NCI-H1436 (cell line): ENCODE results near the gene DCTN2.
"Not testable (repeated sequence)": the region's sequence is repeated elsewhere in the genome, so short reads cannot be mapped to it uniquely, and the experiment has no call there.

Source experiments
- DNase-seq: peaks from one replicate; lab custom pipeline; 2025; lab: John Stamatoyannopoulos, UW

DCTN2 gene

DNA sequence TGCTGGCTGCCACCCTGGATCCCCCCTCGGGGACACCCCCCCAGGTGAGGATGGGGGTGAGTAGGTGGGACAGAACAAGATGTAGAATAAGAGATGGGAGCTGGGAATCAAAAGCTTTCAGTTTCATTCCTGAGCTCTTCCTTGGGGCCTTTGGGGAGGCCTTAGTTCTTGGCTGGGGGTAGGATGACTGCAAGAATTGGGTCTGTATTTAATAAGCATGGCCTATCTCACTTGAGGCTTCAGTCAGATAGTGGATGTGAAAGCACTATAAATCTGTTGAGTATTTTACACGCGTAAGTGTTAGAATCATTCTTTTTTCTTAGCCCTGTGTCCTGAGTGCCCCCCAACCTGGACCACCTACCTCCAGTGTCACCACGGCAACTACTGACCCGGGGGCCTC, 19.8 kb downstream of the DCTN2 start:
- DNase-seq, result no peak

DNA sequence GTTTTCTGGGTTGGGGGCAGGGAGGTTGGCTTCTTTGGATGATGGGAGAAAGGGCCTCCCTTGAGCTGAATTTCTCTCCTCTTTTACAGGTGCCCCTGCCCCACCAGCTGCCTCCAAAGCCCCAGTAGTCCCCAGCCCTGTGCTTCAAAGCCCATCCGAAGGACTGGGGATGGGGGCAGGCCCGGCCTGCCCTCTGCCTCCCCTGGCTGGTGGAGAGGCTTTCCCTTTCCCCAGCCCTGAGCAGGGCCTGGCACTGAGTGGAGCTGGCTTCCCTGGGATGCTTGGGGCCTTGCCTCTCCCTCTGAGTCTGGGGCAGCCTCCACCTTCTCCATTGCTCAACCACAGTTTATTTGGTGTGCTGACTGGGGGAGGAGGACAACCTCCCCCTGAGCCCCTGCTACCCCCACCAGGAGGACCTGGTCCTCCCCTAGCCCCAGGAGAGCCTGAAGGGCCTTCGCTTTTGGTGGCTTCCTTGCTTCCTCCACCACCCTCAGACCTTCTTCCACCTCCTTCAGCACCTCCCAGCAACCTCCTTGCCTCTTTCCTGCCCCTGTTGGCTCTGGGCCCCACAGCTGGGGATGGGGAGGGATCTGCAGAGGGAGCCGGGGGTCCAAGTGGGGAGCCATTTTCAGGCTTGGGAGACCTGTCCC, 20.4 kb downstream of the DCTN2 start:
- no peak for DNase-seq

DNA sequence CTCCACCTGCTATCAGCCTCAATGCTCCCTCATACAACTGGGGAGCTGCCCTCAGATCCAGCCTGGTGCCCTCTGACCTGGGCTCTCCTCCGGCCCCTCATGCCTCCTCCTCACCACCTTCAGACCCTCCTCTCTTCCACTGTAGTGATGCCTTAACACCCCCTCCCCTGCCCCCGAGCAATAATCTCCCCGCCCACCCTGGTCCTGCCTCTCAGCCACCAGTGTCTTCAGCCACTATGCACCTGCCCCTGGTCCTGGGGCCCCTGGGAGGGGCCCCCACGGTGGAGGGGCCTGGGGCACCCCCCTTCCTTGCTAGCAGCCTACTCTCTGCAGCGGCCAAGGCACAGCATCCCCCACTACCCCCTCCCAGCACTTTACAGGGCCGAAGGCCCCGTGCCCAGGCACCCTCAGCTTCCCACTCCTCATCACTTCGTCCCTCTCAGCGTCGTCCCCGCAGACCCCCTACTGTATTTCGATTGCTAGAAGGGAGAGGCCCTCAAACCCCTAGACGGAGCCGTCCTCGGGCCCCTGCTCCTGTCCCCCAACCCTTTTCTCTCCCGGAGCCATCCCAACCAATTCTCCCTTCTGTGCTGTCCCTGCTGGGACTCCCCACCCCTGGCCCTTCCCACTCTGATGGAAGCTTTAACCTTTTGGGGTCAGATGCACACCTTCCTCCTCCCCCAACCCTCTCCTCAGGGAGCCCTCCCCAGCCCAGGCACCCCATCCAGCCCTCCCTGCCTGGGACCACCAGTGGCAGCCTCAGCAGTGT, 21.2 kb downstream of the DCTN2 start:
- DNase-seq, result no peak

DNA sequence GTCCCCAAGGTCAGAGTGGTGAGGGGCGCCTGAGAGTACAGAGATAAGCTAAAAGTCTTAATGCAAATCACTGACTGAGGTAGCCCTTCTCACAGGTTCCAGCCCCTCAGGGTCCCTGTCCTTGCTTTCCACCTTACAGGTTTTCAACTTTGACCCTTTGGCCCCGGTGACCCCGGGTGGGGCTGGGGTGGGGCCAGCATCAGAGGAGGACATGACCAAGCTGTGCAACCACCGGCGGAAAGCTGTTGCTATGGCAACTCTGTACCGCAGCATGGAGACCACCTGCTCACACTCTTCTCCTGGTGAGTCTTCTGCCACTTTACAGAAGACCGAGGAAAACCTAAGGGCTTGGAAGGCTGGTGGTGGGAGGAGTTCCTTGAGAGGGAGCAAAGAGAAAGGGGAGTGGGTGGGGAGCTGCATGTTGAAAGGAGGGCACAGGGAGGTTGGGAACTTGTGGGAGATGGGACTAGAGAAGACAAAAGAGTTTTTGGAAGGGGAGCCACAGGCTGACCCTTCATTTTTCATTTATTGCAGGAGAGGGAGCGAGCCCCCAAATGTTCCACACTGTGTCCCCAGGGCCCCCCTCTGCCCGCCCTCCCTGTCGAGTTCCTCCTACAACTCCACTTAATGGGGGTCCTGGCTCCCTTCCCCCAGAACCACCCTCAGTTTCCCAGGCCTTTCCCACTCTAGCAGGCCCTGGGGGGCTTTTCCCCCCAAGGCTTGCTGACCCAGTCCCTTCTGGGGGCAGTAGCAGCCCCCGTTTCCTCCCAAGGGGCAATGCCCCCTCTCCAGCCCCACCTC, 22.0 kb downstream of the DCTN2 start:
- no peak for DNase-seq

GRCh38 chr12:57523706-57524614, 23.0 kb downstream of the DCTN2 start:
- DNase-seq, result no peak

GRCh38 chr12:57522887-57523705, 23.9 kb downstream of the DCTN2 start:
- peak; percentile 36 for DNase-seq

DNA sequence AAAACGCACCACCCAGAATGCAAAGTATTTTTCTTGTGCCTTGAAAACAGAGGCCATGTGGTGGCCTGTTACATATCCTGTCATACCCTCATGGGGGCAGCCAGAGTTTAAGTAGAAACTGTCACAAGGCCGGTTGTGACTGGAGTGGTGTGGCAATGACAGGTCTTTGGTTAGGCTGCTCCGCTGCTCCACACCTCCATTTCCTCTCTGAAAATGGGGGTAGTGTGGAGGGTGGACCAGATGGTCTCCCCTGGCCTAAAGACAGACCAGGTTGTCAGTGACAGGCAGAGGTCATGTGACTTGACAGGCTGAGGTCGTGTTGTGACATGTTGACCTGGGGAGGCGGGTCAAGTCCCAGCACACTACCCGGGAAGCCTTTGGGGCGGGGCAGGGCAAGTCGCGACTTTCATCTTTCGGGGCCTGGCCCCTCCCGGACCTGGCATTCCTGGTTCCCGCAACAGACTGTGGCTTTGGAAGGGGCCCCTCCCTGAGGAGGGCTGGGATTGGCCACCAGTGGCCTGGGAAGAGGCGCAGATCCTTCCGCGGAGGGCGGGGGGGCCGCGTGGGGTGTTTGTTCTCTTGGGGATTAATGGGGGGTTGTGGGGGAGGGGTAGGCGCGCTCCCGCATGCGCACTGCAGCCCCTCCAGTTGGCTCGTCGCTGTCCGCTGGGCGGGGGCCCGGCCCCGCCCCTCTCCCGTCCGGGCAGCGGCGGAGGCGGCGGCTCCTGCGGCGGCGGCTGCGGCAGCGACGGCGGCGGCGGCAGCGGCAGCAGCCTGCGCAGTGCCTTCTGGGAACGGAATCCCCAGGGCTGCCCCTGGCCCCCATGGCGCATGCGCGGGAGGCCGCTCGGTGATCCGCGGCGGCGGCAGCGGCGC, 24.7 kb downstream of the DCTN2 start, which contains the start of gene MBD6:
Gene MBD6 (plus strand): TSS at position 814 of the 876 bp plus-strand sequence. CDS start 1,480 bp downstream, outside the sequence.
- DNase-seq, result peak; percentile 91

DNA sequence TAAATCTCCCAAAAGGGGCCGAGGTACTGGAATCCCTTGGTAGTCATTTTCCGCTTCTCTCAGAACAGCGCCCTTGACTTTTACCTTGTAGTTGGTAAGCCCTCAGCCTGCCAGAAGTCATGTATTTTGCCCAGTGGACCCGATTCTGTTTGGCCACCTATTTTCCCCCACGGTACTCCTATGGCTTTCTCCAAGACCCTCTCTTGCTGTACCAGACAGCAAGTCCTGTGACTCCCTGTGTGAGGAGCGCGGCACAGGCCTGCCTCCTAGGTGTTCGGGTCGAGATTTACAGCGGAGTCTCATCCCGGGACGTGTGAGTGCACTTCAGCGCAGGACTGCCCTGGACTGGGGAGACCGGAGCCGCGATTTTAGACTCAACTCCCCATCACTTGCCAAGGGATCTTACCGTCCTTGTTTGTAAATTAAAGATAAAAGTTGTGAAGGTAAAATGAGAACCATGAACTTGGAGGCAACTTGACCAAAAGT, 25.4 kb downstream of the DCTN2 start:
- peak; percentile 32 for DNase-seq

DNA sequence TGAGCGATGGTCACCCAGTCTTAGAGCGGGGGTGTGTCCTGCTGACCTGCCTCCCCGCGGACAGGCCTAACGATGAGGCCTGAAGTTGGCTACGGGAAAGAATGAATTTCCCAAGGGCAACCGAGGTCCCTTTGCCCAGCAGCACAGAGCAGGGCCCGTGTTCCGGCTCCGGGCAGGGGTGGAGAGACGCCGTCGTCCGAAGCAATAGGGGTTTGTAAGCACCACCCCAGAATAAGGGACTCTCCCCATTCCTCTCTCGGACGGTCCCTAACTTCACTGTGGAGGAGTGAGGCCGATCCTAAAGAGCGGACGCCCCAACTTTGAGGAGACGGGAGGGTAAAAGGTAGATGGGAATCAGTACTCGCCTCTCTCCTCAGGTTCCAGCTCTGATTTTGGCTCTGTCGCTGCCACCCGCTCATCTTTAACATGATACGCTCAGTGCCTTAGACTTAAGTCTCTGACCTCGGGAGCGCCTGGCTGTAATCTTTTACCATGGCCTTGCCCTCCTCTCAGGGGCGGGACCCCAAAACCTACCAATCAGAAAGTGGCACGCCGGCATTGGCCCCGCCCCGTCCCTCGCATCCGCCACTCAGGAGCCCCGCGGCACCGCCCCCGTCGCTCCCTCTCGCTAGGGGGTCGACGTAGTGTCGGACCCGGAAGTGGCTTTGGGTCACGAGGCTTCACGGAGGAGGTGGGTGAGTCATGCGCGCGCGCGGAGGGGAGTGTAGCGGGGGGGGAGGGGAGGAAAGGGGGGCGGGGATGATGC, 26.8 kb downstream of the DCTN2 start, which contains the start of gene DDIT3:
Gene DDIT3 (minus strand): TSS at position 462 of the 766 bp plus-strand sequence. CDS start 3,108 bp downstream, outside the sequence.
- DNase-seq, result peak; percentile 99

DNA sequence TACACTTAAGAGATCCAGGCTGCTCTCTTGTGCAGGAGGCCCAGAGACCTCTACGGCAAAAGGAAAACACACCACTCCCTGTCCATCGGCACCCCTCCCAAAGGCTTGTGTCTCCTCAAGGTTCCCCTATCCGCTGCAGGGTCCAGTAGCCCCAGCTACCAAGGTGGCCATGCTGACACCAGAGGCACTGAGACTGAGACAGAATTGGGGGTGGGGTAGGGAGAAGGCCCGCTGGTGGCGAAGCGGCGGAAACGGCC, 27.3 kb downstream of the DCTN2 start:
- DNase-seq, result no peak

- peak; percentile 54 for DNase-seq
Measured at GRCh38 chr12:57518920-57519795, 27.8 kb downstream of the DCTN2 start.

- no peak for DNase-seq
Measured at GRCh38 chr12:57518176-57518919, 28.6 kb downstream of the DCTN2 start.

GRCh38 chr12:57517718-57518117, 29.3 kb downstream of the DCTN2 start:
- DNase-seq, result not testable (repeated sequence)

GRCh38 chr12:57517187-57517586, 29.8 kb downstream of the DCTN2 start:
- DNase-seq, result no peak

DNA sequence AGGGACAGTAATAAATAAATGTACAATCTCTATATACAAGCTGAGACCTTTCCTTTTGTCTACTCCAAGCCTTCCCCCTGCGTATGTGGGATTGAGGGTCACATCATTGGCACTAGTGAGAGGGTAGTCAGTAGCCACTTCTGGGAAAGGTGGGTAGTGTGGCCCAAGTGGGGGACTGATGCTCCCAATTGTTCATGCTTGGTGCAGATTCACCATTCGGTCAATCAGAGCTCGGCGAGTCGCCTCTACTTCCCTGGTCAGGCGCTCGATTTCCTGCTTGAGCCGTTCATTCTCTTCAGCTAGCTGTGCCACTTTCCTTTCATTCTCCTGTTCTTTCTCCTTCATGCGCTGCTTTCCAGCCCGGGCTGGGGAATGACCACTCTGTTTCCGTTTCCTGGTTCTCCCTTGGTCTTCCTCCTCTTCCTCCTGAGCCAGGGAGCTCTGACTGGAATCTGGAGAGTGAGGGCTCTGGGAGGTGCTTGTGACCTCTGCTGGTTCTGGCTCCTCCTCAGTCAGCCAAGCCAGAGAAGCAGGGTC, 30.3 kb downstream of the DCTN2 start:
- DNase-seq, result no peak

- DNase-seq, result no peak
Measured at GRCh38 chr12:57515934-57516541, 31.0 kb downstream of the DCTN2 start.
